HCT116 (cell line): ENCODE results near the gene IL1R1. TPM values are rescaled to one million over a fixed set of nuclear protein-coding genes. Genes with fewer than 3 reads are reported as not detected.
"Not testable (repeated sequence)": the region's sequence is repeated elsewhere in the genome, so short reads cannot be mapped to it uniquely, and the experiment has no call there.

Experiments used
- ATAC-seq: fragments of 200-7000 bp; cut with Tn5 transposase; 2 replicates; pipeline ENCODE4 v1.9.1; 2020; ENCODE audit warnings: mild to moderate bottlenecking, moderate library complexity
- BruUV-seq: library from RNA; stranded (reverse); fragments of 400-500 nt; replicated peaks from 2 replicates; lab custom pipeline; 2021; lab: Mats Ljungman, UMichigan
- CTCF ChIA-PET: fragments of 300-600 bp; sonication (Branson Sonifier 250); formaldehyde crosslinking; loops from one replicate; lab custom pipeline; 2021; ENCODE audit warnings: antibody characterized with exemption; lab: Charles Lee
- POLR2A ChIA-PET: fragments of 300-600, 350-600 bp; sonication (Branson Sonifier 250); formaldehyde crosslinking; loops from one replicate; lab custom pipeline; 2021; ENCODE audit warnings: antibody characterized with exemption; lab: Charles Lee
- RAD21 ChIA-PET, 2 experiments: fragments of 300-600 bp; sonication (Branson Sonifier 250); formaldehyde crosslinking; loops; one replicate each; lab custom pipeline; 2023; ENCODE audit warnings: low total read pairs in 2 of 2; ENCODE audit not compliant: uncharacterized antibody in 2 of 2, unreplicated experiment in 2 of 2, low non-redundant PET in 1 of 2; lab: Charles Lee
- DNase-seq: peaks from one replicate; pipeline ENCODE4 v3.0.0-alpha.2; 2010; ENCODE audit warnings: low read depth, low spot score
- H2AFZ ChIP-seq: fragments of 200-600 bp; shearing (Covaris generic), sonication (generic); 2 replicates; pipeline ENCODE4 v1.6.1; 2017; ENCODE audit warnings: low read depth, mixed run types, mixed read lengths, antibody characterized with exemption, low read length; ENCODE audit not compliant: poor library complexity, severe bottlenecking
- H3K27ac ChIP-seq: 2 replicates; pipeline ENCODE4 v1.5.1; 2012; ENCODE audit warnings: low read depth, low read length
- H3K27me3 ChIP-seq: fragments of 200-600 bp; sonication (generic); 2 replicates; pipeline ENCODE4 v1.6.1; 2016; ENCODE audit warnings: mixed run types, low read length, mixed read lengths; ENCODE audit not compliant: insufficient read depth
- H3K36me3 ChIP-seq, 2 experiments: fragments of 200-500 bp in 1 of 2; fragments of 200-600 bp in 1 of 2; sonication (Bioruptor generic) in 1 of 2; sonication (generic) in 1 of 2; 2 replicates each; pipeline versions ENCODE4 v1.5.1 to v1.6.1; 2014 to 2016; ENCODE audit warnings: low read length in 2 of 2, inconsistent platforms in 1 of 2, mixed read lengths in 1 of 2, mixed run types in 1 of 2; ENCODE audit not compliant: insufficient read depth in 2 of 2, control insufficient read depth in 1 of 2
- H3K4me1 ChIP-seq, 2 experiments: fragments of 200-600 bp in 1 of 2; sonication (generic) in 1 of 2; 2 replicates each; pipeline versions ENCODE4 v1.5.1 to v1.6.1; 2012 to 2017; ENCODE audit warnings: low read length in 2 of 2, inconsistent platforms in 1 of 2, mild to moderate bottlenecking in 1 of 2, mixed read lengths in 1 of 2, mixed run types in 1 of 2, moderate library complexity in 1 of 2; ENCODE audit not compliant: insufficient read depth in 2 of 2, control insufficient read depth in 1 of 2
- H3K4me2 ChIP-seq: fragments of 200-600 bp; sonication (generic); 2 replicates; pipeline ENCODE4 v1.6.1; 2017; ENCODE audit warnings: mixed run types, low read length, mixed read lengths
- H3K4me3 ChIP-seq, 2 experiments: fragments of 200-600 bp in 1 of 2; sonication (generic) in 1 of 2; replicated peaks in 1 of 2; 2 replicates each; pipeline ENCODE4 v1.5.1; 2011 to 2016; ENCODE audit warnings: low read length in 2 of 2, control low read depth in 1 of 2, low read depth in 1 of 2, mild to moderate bottlenecking in 1 of 2, mixed read lengths in 1 of 2, mixed run types in 1 of 2
- H3K79me2 ChIP-seq: fragments of 200-600 bp; sonication (generic); 2 replicates; pipeline ENCODE4 v1.6.1; 2017; ENCODE audit warnings: mild to moderate bottlenecking, mixed run types, low read length, moderate library complexity, mixed read lengths; ENCODE audit not compliant: insufficient read depth
- H3K9ac ChIP-seq: fragments of 200-600 bp; sonication (generic); 2 replicates; pipeline ENCODE4 v1.6.1; 2016; ENCODE audit warnings: low read length, mixed read lengths
- H3K9me2 ChIP-seq: fragments of 200-600 bp; sonication (generic), shearing (Covaris generic); 2 replicates; pipeline ENCODE4 v1.6.1; 2017; ENCODE audit warnings: mixed run types, mild to moderate bottlenecking, moderate library complexity; ENCODE audit not compliant: insufficient read depth
- H3K9me3 ChIP-seq, 2 experiments: fragments of 200-500 bp in 1 of 2; fragments of 200-600 bp in 1 of 2; sonication (Bioruptor generic) in 1 of 2; sonication (generic) in 1 of 2; 2 replicates each; pipeline ENCODE4 v1.6.1; 2014 to 2017; ENCODE audit warnings: low read length in 2 of 2, mixed read lengths in 2 of 2, inconsistent platforms in 1 of 2, low read depth in 1 of 2, mild to moderate bottlenecking in 1 of 2, mixed run types in 1 of 2, moderate library complexity in 1 of 2; ENCODE audit not compliant: control insufficient read depth in 1 of 2, insufficient read depth in 1 of 2
- H4K20me1 ChIP-seq: fragments of 200-600 bp; sonication (generic), shearing (Covaris generic); 2 replicates; pipeline ENCODE4 v1.6.1; 2017; ENCODE audit warnings: mixed run types, mild to moderate bottlenecking, moderate library complexity; ENCODE audit not compliant: insufficient read depth
- CBX3 ChIP-seq: IDR thresholded peaks from 2 replicates; pipeline ENCODE4 v1.6.1; 2012; ENCODE audit warnings: low read depth
- EZH2phosphoT487 ChIP-seq: fragments of 200-600 bp; IDR thresholded peaks from 2 replicates; pipeline ENCODE4 v1.6.1; 2018; ENCODE audit warnings: antibody characterized with exemption, borderline replicate concordance
- POLR2AphosphoS5 ChIP-seq: IDR thresholded peaks from 2 replicates; pipeline ENCODE4 v1.6.1; 2011; ENCODE audit warnings: mild to moderate bottlenecking, low read depth, low read length, moderate library complexity
- SIN3A ChIP-seq: IDR thresholded peaks from 2 replicates; pipeline ENCODE4 v1.6.1; 2012; ENCODE audit warnings: low read depth
- TCF7L2 ChIP-seq: IDR thresholded peaks from 2 replicates; pipeline ENCODE4 v1.7.0; 2011; ENCODE audit warnings: borderline replicate concordance, inconsistent platforms; ENCODE audit not compliant: insufficient read depth, insufficient read length; ENCODE audit errors: extremely low read depth
- intact Hi-C: fragments of 100-400 bp; cut with micrococcal nuclease; formaldehyde crosslinking; loops from 2 replicates; pipeline ENCODE4 v1.10.0; 2022
- total RNA-seq: library from RNA; stranded (reverse); gene quantifications from one replicate; pipeline ENCODE4 v1.2.1, GENCODE V29; 2021; ENCODE audit not compliant: unreplicated experiment
- TF ChIP-seq, protein P1 (sequence below), 3 experiments: fragments of 200-600 bp in 1 of 3; sonication (generic) in 1 of 3; IDR thresholded peaks in 2 of 3; conservative IDR thresholded peaks in 1 of 3; 2 replicates each; pipeline ENCODE4 v1.5.1; 2012 to 2017; ENCODE audit warnings: low read depth in 2 of 3, low read length in 2 of 3, antibody characterized with exemption in 1 of 3, borderline replicate concordance in 1 of 3, control low read depth in 1 of 3, mild to moderate bottlenecking in 1 of 3, mixed read lengths in 1 of 3, mixed run types in 1 of 3, moderate library complexity in 1 of 3; ENCODE audit not compliant: insufficient read depth in 1 of 3
- TF ChIP-seq, protein P2 (sequence below): IDR thresholded peaks from 2 replicates; pipeline ENCODE4 v1.6.1; 2012

The IL1R1 gene
- total RNA-seq, 1 experiment from 2014 or later, result 5.3 TPM

DNA sequence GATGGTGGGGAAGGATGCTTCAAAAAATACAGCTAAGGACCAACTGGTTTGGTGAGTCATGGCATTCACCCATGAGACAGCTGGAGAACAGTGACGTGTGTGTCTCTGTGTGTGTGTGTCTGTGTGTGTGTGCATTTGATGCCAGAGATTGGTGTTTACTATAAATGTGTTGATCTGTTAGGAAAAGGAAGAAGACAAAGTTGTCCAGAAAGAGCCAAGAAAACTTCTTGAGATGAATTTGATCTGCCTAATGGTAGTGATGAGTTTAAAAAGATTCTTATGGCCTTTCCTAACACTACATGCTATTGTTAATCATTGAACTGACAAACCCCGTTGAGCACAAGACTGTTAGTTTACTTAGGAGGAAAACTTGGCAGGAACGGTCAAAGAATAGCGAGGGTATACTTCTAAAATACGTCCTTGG lies 36.4 kb upstream of the IL1R1 start:
- TF ChIP-seq, protein P1, sequence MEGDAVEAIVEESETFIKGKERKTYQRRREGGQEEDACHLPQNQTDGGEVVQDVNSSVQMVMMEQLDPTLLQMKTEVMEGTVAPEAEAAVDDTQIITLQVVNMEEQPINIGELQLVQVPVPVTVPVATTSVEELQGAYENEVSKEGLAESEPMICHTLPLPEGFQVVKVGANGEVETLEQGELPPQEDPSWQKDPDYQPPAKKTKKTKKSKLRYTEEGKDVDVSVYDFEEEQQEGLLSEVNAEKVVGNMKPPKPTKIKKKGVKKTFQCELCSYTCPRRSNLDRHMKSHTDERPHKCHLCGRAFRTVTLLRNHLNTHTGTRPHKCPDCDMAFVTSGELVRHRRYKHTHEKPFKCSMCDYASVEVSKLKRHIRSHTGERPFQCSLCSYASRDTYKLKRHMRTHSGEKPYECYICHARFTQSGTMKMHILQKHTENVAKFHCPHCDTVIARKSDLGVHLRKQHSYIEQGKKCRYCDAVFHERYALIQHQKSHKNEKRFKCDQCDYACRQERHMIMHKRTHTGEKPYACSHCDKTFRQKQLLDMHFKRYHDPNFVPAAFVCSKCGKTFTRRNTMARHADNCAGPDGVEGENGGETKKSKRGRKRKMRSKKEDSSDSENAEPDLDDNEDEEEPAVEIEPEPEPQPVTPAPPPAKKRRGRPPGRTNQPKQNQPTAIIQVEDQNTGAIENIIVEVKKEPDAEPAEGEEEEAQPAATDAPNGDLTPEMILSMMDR (IDR thresholded peaks at IDR 0.05 in 2 of 3, conservative IDR thresholded peaks at IDR 0.05 in 1 of 3; ENCODE audit: borderline replicate concordance in 1 of 3, insufficient read depth in 1 of 3, low read depth in 2 of 3, low read length in 2 of 3), result no peak
- TF ChIP-seq, protein P2, sequence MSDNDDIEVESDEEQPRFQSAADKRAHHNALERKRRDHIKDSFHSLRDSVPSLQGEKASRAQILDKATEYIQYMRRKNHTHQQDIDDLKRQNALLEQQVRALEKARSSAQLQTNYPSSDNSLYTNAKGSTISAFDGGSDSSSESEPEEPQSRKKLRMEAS, result no peak
- no peak for TF ChIP-seq EZH2phosphoT487
- TF ChIP-seq CBX3, result no peak
- no peak for TF ChIP-seq SIN3A
- no peak for TF ChIP-seq TCF7L2
- TF ChIP-seq POLR2AphosphoS5, result no peak
- ATAC-seq (no peak), DNase-seq (no peak)
- intact Hi-C loops, result no loop called here
- Histone ChIP-seq H3K4me3 (no peak overlapping the region), H3K27me3 (no peaks in the 10 kb centered on the region), H4K20me1 (no peaks in the 10 kb centered on the region), H2AFZ (no peak overlapping the region), H3K4me1 (no peaks in the 10 kb centered on the region), H3K9me2 (no peaks in the 10 kb centered on the region), H3K9ac (no peak overlapping the region), H3K4me2 (no peak overlapping the region), H3K27ac (no peak overlapping the region), H3K79me2 (no peaks in the 10 kb centered on the region), H3K36me3 (no peaks in the 10 kb centered on the region), H3K9me3 (no peaks in the 10 kb centered on the region)
- POLR2A ChIA-PET, result no interaction called here
- RAD21 ChIA-PET, result no interaction called here
- CTCF ChIA-PET, result no interaction called here
- no TSS peak for BruUV-seq

DNA sequence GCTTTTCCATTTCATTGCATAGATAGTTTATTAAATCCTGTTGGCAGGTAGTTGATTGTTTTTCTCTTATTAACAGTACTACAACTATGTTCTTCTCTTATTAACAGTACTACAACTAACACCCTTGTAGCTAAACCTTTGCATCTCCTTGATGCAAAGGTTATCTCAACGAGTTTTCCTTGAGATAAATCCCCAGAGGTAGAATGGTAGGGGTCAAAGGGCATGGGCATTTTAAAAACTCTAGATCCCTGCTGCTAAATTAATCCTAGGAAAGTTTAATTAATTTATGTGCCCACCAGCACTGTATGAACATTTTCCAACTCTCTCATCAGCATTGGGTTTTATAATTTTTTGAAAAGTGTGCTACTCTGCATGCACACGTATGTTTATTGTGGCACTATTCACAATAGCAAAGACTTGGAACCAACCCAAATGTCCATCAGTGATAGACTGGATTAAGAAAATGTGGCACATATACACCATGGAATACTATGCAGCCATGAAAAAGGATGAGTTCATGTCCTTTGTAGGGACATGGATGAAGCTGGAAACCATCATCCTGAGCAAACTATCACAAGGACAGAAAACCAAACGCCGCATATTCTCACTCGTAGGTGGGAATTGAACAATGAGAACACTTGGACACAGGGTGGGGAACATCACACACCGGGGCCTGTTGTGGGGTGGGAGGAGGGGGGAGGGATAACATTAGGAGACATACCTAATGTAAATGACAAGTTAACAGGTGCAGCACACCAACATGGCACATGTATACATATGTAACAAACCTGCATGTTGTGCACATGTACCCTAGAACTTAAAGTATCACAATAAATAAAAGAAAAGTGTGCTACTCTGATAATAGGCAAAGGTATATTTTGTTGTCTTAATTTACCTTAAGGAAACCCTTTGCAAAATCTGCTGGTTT lies 35.5 kb upstream of the IL1R1 start:
- H3K27ac ChIP-seq, H3K79me2 ChIP-seq, DNase-seq, H2AFZ ChIP-seq, CTCF ChIA-PET, H4K20me1 ChIP-seq, H3K9me3 ChIP-seq, H3K4me3 ChIP-seq, H3K9me2 ChIP-seq, RAD21 ChIA-PET, H3K4me2 ChIP-seq, intact Hi-C loops, ATAC-seq, H3K36me3 ChIP-seq, H3K27me3 ChIP-seq, H3K9ac ChIP-seq, H3K4me1 ChIP-seq, BruUV-seq: not testable (repeated sequence)
- POLR2A ChIA-PET, result interaction anchor here (0.7 kb wide), 1 partner anchor 124 kb away, joined by 3 read pairs; no protein-coding TSS in a partner anchor
